ENCODE results near the gene LAPTM5.

GRCh38 chr1:30781906-30782305 is 24.3 kb upstream of the LAPTM5 start:
- TF ChIP-seq CTCF (IDR thresholded peaks at IDR 0.05 in 4 of 5, conservative IDR thresholded peaks at IDR 0.05 in 1 of 5), result no peak
- no peak for TF ChIP-seq POLR2A (IDR thresholded peaks at IDR 0.05)

Data from gastrocnemius medialis (tissue), 4 donors.